Neural progenitor cell (in vitro differentiated cells): ENCODE results near the gene JAK1. TPM values are rescaled to one million over a fixed set of nuclear protein-coding genes. Genes with fewer than 3 reads are reported as not detected.
"Not testable (repeated sequence)": the region's sequence is repeated elsewhere in the genome, so short reads cannot be mapped to it uniquely, and the experiment has no call there.

Experiments
- DNase-seq: peaks from one replicate; pipeline ENCODE4 v3.0.0-alpha.2; 2016; ENCODE audit warnings: low spot score
- H2AFZ ChIP-seq: fragments of 200-600 bp; sonication (generic); replicated peaks from 2 replicates; pipeline ENCODE4 v1.6.1; 2016; ENCODE audit warnings: antibody characterized with exemption
- H3F3A ChIP-seq: fragments of 200-600 bp; sonication (generic); 2 replicates; pipeline ENCODE4 v1.6.1; 2016; ENCODE audit warnings: antibody characterized with exemption, low read depth
- H3K27ac ChIP-seq: fragments of 200-600 bp; sonication (generic); 2 replicates; pipeline ENCODE4 v1.5.1; 2016; ENCODE audit warnings: mild to moderate bottlenecking
- H3K27me3 ChIP-seq: fragments of 200-600 bp; sonication (generic); 2 replicates; pipeline ENCODE4 v1.6.1; 2016; ENCODE audit warnings: mild to moderate bottlenecking, moderate library complexity
- H3K36me3 ChIP-seq: fragments of 200-600 bp; sonication (generic); 2 replicates; pipeline ENCODE4 v1.5.1; 2016
- H3K4me1 ChIP-seq: fragments of 200-600 bp; sonication (generic); 2 replicates; pipeline ENCODE4 v1.6.1; 2016; ENCODE audit warnings: mixed run types
- H3K4me2 ChIP-seq: fragments of 200-600 bp; sonication (generic); 2 replicates; pipeline ENCODE4 v1.6.1; 2016
- H3K4me3 ChIP-seq: fragments of 200-600 bp; sonication (generic); 2 replicates; pipeline ENCODE4 v1.5.1; 2016
- H3K79me2 ChIP-seq: fragments of 200-600 bp; sonication (generic); 2 replicates; pipeline ENCODE4 v1.6.1; 2016; ENCODE audit warnings: low read depth
- H3K9ac ChIP-seq: fragments of 200-600 bp; sonication (generic); 2 replicates; pipeline ENCODE4 v1.6.1; 2016
- H3K9me3 ChIP-seq: fragments of 200-600 bp; sonication (generic); 2 replicates; pipeline ENCODE4 v1.5.1; 2016; ENCODE audit warnings: low read depth
- H4K20me1 ChIP-seq: fragments of 200-600 bp; sonication (generic); 2 replicates; pipeline ENCODE4 v1.6.1; 2016; ENCODE audit warnings: low read depth
- H3K27ac Mint-ChIP-seq: 3 replicates; pipeline ENCODE4 v1.8.0; 2021; ENCODE audit warnings: mixed read lengths
- H3K27me3 Mint-ChIP-seq: 2 replicates; pipeline ENCODE4 v1.8.0; 2022; ENCODE audit warnings: low read depth, mild to moderate bottlenecking, inconsistent platforms, moderate library complexity, mixed read lengths; ENCODE audit not compliant: insufficient read depth
- H3K36me3 Mint-ChIP-seq: 3 replicates; pipeline ENCODE4 v1.8.0; 2021; ENCODE audit warnings: mixed read lengths
- H3K4me1 Mint-ChIP-seq: 3 replicates; pipeline ENCODE4 v1.8.0; 2021; ENCODE audit warnings: mixed read lengths
- H3K4me3 Mint-ChIP-seq: 3 replicates; pipeline ENCODE4 v1.8.0; 2021; ENCODE audit warnings: mild to moderate bottlenecking, moderate library complexity, mixed read lengths
- H3K9me3 Mint-ChIP-seq: 3 replicates; pipeline ENCODE4 v1.8.0; 2020; ENCODE audit warnings: mixed read lengths
- EZH2 ChIP-seq: fragments of 200-600 bp; sonication (generic); IDR thresholded peaks from 2 replicates; pipeline ENCODE4 v1.6.1; 2017; ENCODE audit warnings: antibody characterized with exemption, mild to moderate bottlenecking, moderate library complexity
- EZH2phosphoT487 ChIP-seq: fragments of 200-600 bp; sonication (generic); IDR thresholded peaks from 2 replicates; pipeline ENCODE4 v1.6.1; 2017; ENCODE audit warnings: antibody characterized with exemption
- total RNA-seq: library from RNA; depleted of rRNA; stranded (reverse); fragments of >200 nt; gene quantifications from 2 replicates; pipeline ENCODE4 v1.2.3, GENCODE V29; 2015; ENCODE audit warnings: low replicate concordance
- TF ChIP-seq, protein P1 (sequence below): fragments of 200-600 bp; sonication (generic); IDR thresholded peaks from 2 replicates; pipeline ENCODE4 v1.5.1; 2017; ENCODE audit warnings: antibody characterized with exemption, mild to moderate bottlenecking

Gene JAK1
- total RNA-seq, 1 donor from 2014 or later: 6.5 TPM

DNA sequence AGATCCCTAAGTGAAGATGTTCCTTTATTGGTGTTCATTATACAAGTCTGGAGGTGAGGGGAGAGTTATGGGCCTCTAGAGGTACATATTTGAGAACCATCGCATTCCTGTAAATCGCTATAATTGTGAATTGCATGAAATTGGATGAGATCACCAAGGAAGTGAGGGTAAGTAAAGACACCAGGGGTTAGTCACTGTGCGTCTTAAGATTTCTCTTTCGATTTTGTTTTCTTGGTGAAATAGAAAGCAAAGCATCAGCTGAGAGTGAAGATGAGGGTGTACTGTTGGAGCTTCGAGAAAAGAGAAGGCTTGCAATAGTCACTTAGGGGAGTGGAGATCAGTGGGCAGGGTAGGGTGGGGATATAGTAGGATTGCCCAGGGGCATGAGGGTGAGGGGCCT, 139.4 kb downstream of the JAK1 start:
- no peak for DNase-seq
- peaks cover 14% of the 10 kb centered on the region for H3F3A ChIP-seq
- no peak overlapping the region for H3K9ac ChIP-seq
- Mint-ChIP-seq H3K36me3 (no peaks in the 10 kb centered on the region), H3K27me3 (no peaks in the 10 kb centered on the region), H3K4me1 (peaks cover 20% of the 10 kb centered on the region), H3K27ac (no peak overlapping the region), H3K9me3 (no peaks in the 10 kb centered on the region), H3K4me3 (no peak overlapping the region)
- H3K4me2 ChIP-seq: no peak overlapping the region
- TF ChIP-seq, protein P1, sequence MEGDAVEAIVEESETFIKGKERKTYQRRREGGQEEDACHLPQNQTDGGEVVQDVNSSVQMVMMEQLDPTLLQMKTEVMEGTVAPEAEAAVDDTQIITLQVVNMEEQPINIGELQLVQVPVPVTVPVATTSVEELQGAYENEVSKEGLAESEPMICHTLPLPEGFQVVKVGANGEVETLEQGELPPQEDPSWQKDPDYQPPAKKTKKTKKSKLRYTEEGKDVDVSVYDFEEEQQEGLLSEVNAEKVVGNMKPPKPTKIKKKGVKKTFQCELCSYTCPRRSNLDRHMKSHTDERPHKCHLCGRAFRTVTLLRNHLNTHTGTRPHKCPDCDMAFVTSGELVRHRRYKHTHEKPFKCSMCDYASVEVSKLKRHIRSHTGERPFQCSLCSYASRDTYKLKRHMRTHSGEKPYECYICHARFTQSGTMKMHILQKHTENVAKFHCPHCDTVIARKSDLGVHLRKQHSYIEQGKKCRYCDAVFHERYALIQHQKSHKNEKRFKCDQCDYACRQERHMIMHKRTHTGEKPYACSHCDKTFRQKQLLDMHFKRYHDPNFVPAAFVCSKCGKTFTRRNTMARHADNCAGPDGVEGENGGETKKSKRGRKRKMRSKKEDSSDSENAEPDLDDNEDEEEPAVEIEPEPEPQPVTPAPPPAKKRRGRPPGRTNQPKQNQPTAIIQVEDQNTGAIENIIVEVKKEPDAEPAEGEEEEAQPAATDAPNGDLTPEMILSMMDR: no peak
- no peak for TF ChIP-seq EZH2phosphoT487
- TF ChIP-seq EZH2: no peak
- no peak overlapping the region for H3K4me3 ChIP-seq
- H4K20me1 ChIP-seq: no peaks in the 10 kb centered on the region
- H3K27ac ChIP-seq: no peak overlapping the region
- no peak overlapping the region for H2AFZ ChIP-seq
- H3K4me1 ChIP-seq: peaks cover 15% of the 10 kb centered on the region
- H3K79me2 ChIP-seq: no peaks in the 10 kb centered on the region
- H3K27me3 ChIP-seq: no peaks in the 10 kb centered on the region
- no peaks in the 10 kb centered on the region for H3K9me3 ChIP-seq
- no peaks in the 10 kb centered on the region for H3K36me3 ChIP-seq

DNA sequence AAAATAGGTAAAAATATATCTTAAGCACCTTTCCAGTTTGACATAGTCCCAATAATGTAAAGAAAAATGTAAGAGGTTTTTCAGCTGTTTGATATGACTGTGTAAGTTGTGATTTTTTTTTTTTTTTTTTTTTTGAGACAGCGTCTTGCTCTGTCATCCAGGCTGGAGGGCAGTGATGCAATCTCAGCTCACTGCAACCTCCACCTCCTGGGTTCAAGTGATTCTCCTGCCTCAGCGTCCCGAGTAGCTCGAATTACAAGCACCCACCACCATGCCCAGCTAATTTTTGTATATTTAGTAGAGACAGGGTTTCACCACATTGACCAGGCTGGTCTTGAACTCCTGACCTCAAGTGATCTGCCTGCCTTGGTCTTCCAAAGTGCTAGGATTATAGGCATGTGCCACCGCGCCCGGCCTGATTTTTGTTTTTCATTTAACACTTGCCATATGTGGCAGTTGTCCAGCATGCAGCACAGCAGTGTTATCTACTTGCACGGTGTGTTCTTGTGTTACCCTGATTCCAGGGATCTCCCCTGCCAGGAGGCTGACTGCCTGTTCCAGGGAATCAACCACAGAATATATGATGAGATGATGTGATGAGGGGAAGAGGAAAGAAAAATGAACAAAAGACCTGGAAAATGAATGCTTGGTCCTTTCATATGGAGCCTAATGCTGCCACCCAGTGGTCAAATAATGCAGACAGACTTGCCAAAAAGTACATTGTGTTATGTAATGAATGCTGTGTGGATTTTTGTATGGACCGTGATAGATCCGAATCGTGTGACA, 142.5 kb downstream of the JAK1 start:
- Histone ChIP-seq H3K36me3 (no peaks in the 10 kb centered on the region), H3K27ac (no peak overlapping the region), H3K4me2 (no peak overlapping the region), H3K9me3 (no peaks in the 10 kb centered on the region), H4K20me1 (no peaks in the 10 kb centered on the region), H3K4me1 (peaks cover 1% of the 10 kb centered on the region), H3K27me3 (no peaks in the 10 kb centered on the region), H3K9ac (no peak overlapping the region), H3K79me2 (no peaks in the 10 kb centered on the region), H3K4me3 (no peak overlapping the region), H3F3A (peaks cover 3% of the 10 kb centered on the region), H2AFZ (peak overlapping the region; percentile 68)
- DNase-seq: peak; percentile 83
- Mint-ChIP-seq H3K36me3 (peaks cover 8% of the 10 kb centered on the region), H3K4me3 (no peak overlapping the region), H3K9me3 (no peaks in the 10 kb centered on the region), H3K27ac (no peak overlapping the region), H3K27me3 (no peaks in the 10 kb centered on the region), H3K4me1 (peaks cover 6% of the 10 kb centered on the region)
- TF ChIP-seq, protein P1: peak; percentile 94
- TF ChIP-seq EZH2phosphoT487 (no peak), EZH2 (no peak)

DNA sequence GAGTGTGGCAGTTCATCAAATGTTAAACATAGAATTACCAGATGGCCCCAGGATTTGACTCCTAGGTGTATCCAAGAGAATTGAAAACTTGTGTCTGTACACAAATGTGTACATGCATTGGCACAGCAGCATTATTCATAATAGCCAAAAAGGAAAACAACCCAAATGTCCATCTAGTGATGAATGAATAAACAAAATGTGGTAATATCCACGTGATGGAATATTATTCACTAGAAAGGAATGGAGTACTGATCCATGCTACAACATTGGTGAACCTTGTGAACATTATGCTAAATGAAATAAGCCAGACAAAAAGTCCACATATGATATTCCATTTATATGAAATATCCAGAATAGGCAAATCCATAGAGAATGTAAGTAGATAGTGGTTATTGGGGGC, 143.7 kb downstream of the JAK1 start:
- peaks cover 8% of the 10 kb centered on the region for H3K36me3 Mint-ChIP-seq
- H3K79me2 ChIP-seq: no peaks in the 10 kb centered on the region
- H3K27me3 ChIP-seq: no peaks in the 10 kb centered on the region
- no peak overlapping the region for H3K9ac ChIP-seq
- peaks cover 5% of the 10 kb centered on the region for H3F3A ChIP-seq
- H3K9me3 ChIP-seq: no peaks in the 10 kb centered on the region
- no peaks in the 10 kb centered on the region for H3K27me3 Mint-ChIP-seq
- no peak for DNase-seq
- TF ChIP-seq EZH2 (no peak), EZH2phosphoT487 (no peak)
- TF ChIP-seq, protein P1: no peak
- H3K4me1 Mint-ChIP-seq: peaks cover 3% of the 10 kb centered on the region
- no peaks in the 10 kb centered on the region for H3K36me3 ChIP-seq
- H3K4me3 Mint-ChIP-seq: no peak overlapping the region
- H3K27ac Mint-ChIP-seq: no peak overlapping the region
- H3K4me1 ChIP-seq: no peaks in the 10 kb centered on the region
- H3K9me3 Mint-ChIP-seq: peaks cover under 1% of the 10 kb centered on the region
- H3K4me2 ChIP-seq: no peak overlapping the region
- H3K4me3 ChIP-seq: no peak overlapping the region
- no peak overlapping the region for H3K27ac ChIP-seq
- H2AFZ ChIP-seq: no peak overlapping the region
- no peaks in the 10 kb centered on the region for H4K20me1 ChIP-seq

DNA sequence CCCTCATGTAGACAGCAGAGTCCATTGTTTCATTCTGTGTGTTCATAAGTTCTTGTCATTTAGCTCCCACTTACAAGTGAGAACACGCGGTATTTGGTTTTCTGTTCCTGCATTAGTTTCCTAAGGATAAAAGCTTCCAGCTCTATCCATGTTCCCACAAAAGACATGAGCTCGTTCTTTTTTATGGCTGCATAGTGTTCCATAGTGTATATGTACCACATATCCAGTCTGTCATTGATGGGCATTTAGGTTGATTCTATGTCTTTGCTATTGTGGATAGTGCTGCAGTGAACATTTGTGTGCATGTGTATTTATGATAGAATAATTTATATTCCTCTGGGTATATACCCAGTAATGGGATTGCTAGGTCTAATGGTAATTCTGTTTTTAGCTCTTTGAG, 145.8 kb downstream of the JAK1 start:
- not testable (repeated sequence) for H2AFZ ChIP-seq

DNA sequence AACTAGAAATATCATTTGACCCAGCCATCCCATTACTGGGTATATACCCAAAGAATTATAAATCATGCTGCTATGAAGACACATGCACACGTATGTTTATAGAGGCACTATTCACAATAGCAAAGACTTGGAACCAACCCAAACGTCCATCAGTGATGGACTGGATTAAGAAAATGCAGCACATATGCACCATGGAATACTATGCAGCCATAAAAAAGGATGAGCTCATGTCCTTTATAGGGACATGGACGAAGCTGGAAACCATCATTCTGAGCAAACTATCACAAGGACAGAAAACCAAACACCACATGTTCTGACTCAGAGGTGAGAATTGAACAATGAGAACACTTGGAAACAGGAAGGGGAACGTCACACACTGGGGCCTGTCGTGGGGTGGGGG, 149.0 kb downstream of the JAK1 start:
- H3K4me1 Mint-ChIP-seq, H4K20me1 ChIP-seq, H3K4me1 ChIP-seq, H3K4me3 Mint-ChIP-seq, H3K9me3 Mint-ChIP-seq, H3K79me2 ChIP-seq, H3K9me3 ChIP-seq, H3K27ac Mint-ChIP-seq, H2AFZ ChIP-seq, DNase-seq, H3K27ac ChIP-seq, H3F3A ChIP-seq, H3K27me3 Mint-ChIP-seq, H3K4me3 ChIP-seq, H3K4me2 ChIP-seq, H3K9ac ChIP-seq, H3K36me3 ChIP-seq, H3K27me3 ChIP-seq: not testable (repeated sequence)
- peaks cover 21% of the 10 kb centered on the region for H3K36me3 Mint-ChIP-seq

More for the DNA sequence above, 145.8 kb downstream of the JAK1 start:
- H3K9ac ChIP-seq, H3K4me3 ChIP-seq, H3K4me1 Mint-ChIP-seq, H3F3A ChIP-seq, H3K9me3 Mint-ChIP-seq, H3K27me3 Mint-ChIP-seq, H3K27me3 ChIP-seq, DNase-seq, H3K9me3 ChIP-seq, H3K27ac ChIP-seq, H4K20me1 ChIP-seq, H3K79me2 ChIP-seq, H3K4me1 ChIP-seq, H3K27ac Mint-ChIP-seq, H3K4me2 ChIP-seq, H3K36me3 ChIP-seq, H3K4me3 Mint-ChIP-seq: not testable (repeated sequence)
- H3K36me3 Mint-ChIP-seq: peaks cover 20% of the 10 kb centered on the region
